GM23248 (cell line): ENCODE measurements around the gene TTLL4. TPM values are rescaled to one million over a fixed set of nuclear protein-coding genes. Genes with fewer than 3 reads are reported as not detected.

ENCODE experiments used
- DNase-seq: peaks from one replicate; pipeline ENCODE4 v3.0.0-alpha.2; 2015
- H2AFZ ChIP-seq: fragments of 200-600 bp; sonication (generic); 2 replicates; pipeline ENCODE4 v1.6.1; 2016; ENCODE audit warnings: antibody characterized with exemption
- H3F3A ChIP-seq: fragments of 200-600 bp; sonication (generic); 2 replicates; pipeline ENCODE4 v1.6.1; 2016; ENCODE audit warnings: mild to moderate bottlenecking, antibody characterized with exemption, mixed run types; ENCODE audit not compliant: insufficient read depth
- H3K27ac ChIP-seq: fragments of 200-600 bp; sonication (generic); 2 replicates; pipeline ENCODE4 v1.5.1; 2016; ENCODE audit warnings: mild to moderate bottlenecking
- H3K27me3 ChIP-seq: fragments of 200-600 bp; sonication (generic); replicated peaks from 2 replicates; pipeline ENCODE4 v1.6.1; 2016; ENCODE audit warnings: mild to moderate bottlenecking; ENCODE audit not compliant: insufficient read depth
- H3K36me3 ChIP-seq: fragments of 200-600 bp; sonication (generic); 2 replicates; pipeline ENCODE4 v1.6.1; 2016; ENCODE audit warnings: low read depth, mild to moderate bottlenecking
- H3K4me1 ChIP-seq: fragments of 200-600 bp; sonication (generic); 2 replicates; pipeline ENCODE4 v1.6.1; 2016; ENCODE audit warnings: mild to moderate bottlenecking; ENCODE audit not compliant: insufficient read depth
- H3K4me2 ChIP-seq: fragments of 200-600 bp; sonication (generic); one replicate; pipeline ENCODE4 v1.6.1; 2016; ENCODE audit warnings: mild to moderate bottlenecking; ENCODE audit not compliant: unreplicated experiment
- H3K4me3 ChIP-seq: fragments of 200-600 bp; sonication (generic); 2 replicates; pipeline ENCODE4 v1.5.1; 2016; ENCODE audit warnings: mild to moderate bottlenecking
- H3K79me2 ChIP-seq: fragments of 200-600 bp; sonication (generic); 2 replicates; pipeline ENCODE4 v1.6.1; 2016; ENCODE audit warnings: mild to moderate bottlenecking; ENCODE audit not compliant: insufficient read depth
- H3K9ac ChIP-seq: fragments of 200-600 bp; sonication (generic); 2 replicates; pipeline ENCODE4 v1.6.1; 2016; ENCODE audit warnings: mild to moderate bottlenecking
- H3K9me2 ChIP-seq: fragments of 200-600 bp; sonication (generic); 2 replicates; pipeline ENCODE4 v1.6.1; 2016; ENCODE audit warnings: mixed run types, mild to moderate bottlenecking, moderate library complexity; ENCODE audit not compliant: insufficient read depth
- H3K9me3 ChIP-seq: fragments of 200-600 bp; sonication (generic); one replicate; pipeline ENCODE4 v1.6.1; 2017; ENCODE audit warnings: low read depth
- H4K20me1 ChIP-seq: fragments of 200-600 bp; sonication (generic); 2 replicates; pipeline ENCODE4 v1.6.0; 2016; ENCODE audit not compliant: insufficient read depth
- EZH2 ChIP-seq: fragments of 200-600 bp; sonication (generic); IDR thresholded peaks from 2 replicates; pipeline ENCODE4 v1.6.1; 2018; ENCODE audit warnings: antibody characterized with exemption, mild to moderate bottlenecking; ENCODE audit not compliant: insufficient read depth, poor library complexity, severe bottlenecking
- EZH2phosphoT487 ChIP-seq: fragments of 200-600 bp; sonication (generic); IDR thresholded peaks from 2 replicates; pipeline ENCODE4 v1.6.1; 2018; ENCODE audit warnings: antibody characterized with exemption, moderate library complexity, mild to moderate bottlenecking, low read depth; ENCODE audit not compliant: insufficient read depth
- WGBS, 2 experiments: methylation state at CpG; one replicate each; pipeline ENCODE4 v1.1.6; 2015 to 2017; ENCODE audit warnings: low lambda C conversion rate in 2 of 2, low coverage in 1 of 2; ENCODE audit errors: missing lambda C conversion rate in 2 of 2; 5-methylcytosine and 5-hydroxymethylcytosine counted together
- in situ Hi-C: fragments of 300-500 bp; cut with MboI; formaldehyde crosslinking; loops from 2 replicates; pipeline ENCODE4 v1.15.0; 2020
- polyA plus RNA-seq: library from polyadenylated mRNA; unstranded; fragments of >200 nt; fragmentation: Nextera tagmentation; extraction: Ambion mirVana; gene quantifications from 2 replicates; pipeline ENCODE4 v1.2.1, GENCODE V29; 2016
- total RNA-seq: library from RNA; depleted of rRNA; stranded (reverse); fragments of >200 nt; shearing (Covaris generic); gene quantifications from 2 replicates; pipeline ENCODE4 v1.2.3, GENCODE V29; 2014

TTLL4 gene
- total and polyA plus RNA-seq, 2 experiments from 2014 or later, result 5.5 to 7.7 TPM

DNA sequence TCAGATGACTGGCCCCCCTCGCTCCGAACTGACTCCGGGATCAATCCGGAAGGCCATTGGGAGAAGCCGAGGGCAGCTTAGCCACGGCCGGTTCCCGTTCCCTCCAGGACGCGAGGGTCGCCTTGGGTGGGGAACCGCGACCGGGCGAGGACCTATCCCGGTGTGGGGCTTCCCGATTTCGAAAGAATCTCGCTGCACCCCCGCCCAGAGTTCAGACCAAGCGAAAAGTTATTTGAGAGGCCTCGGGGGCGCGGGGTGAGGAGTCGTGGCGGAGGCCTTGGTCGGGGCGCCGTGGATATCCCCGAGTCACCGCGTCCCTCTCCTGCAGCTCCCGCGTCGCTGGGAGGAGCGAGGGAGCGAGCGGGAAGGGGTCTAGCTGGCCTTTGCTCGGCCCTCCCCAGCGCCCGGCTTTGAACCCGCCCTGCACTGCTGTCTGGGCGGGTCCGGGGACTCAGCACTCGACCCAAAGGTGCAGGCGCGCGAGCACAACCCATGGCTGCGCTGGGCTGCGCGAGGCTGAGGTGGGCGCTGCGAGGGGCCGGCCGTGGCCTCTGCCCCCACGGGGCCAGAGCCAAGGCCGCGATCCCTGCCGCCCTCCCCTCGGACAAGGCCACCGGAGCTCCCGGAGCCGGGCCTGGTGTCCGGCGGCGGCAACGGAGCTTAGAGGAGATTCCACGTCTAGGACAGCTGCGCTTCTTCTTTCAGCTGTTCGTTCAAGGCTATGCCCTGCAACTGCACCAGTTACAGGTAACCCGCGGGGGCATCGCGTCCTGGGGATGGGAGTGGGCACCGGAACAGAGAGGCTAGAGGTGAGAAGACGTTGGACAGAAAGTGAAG is 71.3 kb downstream of the TTLL4 start, which contains the start of gene CYP27A1:
Gene CYP27A1, plus strand, starts transcription at position 457 of the 837 bp plus-strand sequence. Its CDS starts 36 bp downstream, at position 493.
- Histone ChIP-seq H3K36me3 (no peaks in the 10 kb centered on the region), H3F3A (no peaks in the 10 kb centered on the region), H3K4me3 (peak within 1 kb of the TSS; percentile 76), H3K9me2 (no peaks in the 10 kb centered on the region), H3K4me1 (no peaks in the 10 kb centered on the region), H3K27me3 (no peaks in the 10 kb centered on the region), H3K9me3 (peaks cover 4% of the 10 kb centered on the region), H4K20me1 (no peaks in the 10 kb centered on the region), H3K4me2 (peak within 1 kb of the TSS; percentile 90), H3K79me2 (no peaks in the 10 kb centered on the region), H2AFZ (peak within 1 kb of the TSS; percentile 92), H3K27ac (no peak within 1 kb of the TSS), H3K9ac (peak within 1 kb of the TSS; percentile 85)
- WGBS, 2 experiments, result 2 to 3% methylated on average over 69 to 74 of the region's 76 CpGs
- peak; percentile 62 for DNase-seq
- TF ChIP-seq EZH2phosphoT487, result no peak
- TF ChIP-seq EZH2, result no peak
- in situ Hi-C loops, result no loop called here

DNA sequence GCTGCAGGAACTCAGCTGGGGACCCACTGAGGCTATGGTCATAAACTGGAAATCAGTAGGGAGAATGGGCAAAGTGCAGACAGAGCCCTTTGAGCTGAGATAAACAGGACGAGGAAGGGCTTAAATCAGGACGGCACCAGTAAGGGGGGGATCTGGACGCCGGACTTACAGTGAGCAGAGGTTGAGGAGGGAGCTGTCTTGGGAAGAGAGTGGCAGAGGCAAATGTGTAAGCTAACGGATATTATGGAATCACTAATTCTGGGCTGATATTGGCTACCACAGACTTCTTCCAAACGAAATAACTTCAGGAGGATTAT is 71.9 kb downstream of the TTLL4 start:
- Histone ChIP-seq H3K4me2 (peak overlapping the region; percentile 90), H3K9ac (peak overlapping the region; percentile 85), H3K9me3 (no peaks in the 10 kb centered on the region), H3K9me2 (no peaks in the 10 kb centered on the region), H3K4me1 (no peaks in the 10 kb centered on the region), H3K36me3 (no peaks in the 10 kb centered on the region), H3K4me3 (peak overlapping the region; percentile 76), H3K27ac (no peak overlapping the region), H4K20me1 (no peaks in the 10 kb centered on the region), H3F3A (no peaks in the 10 kb centered on the region), H3K79me2 (no peaks in the 10 kb centered on the region), H3K27me3 (no peaks in the 10 kb centered on the region), H2AFZ (peak overlapping the region; percentile 92)
- DNase-seq, result no peak
- 21% methylated on average over 6 of the region's 6 CpGs for WGBS, 2 experiments
- in situ Hi-C loops, result no loop called here
- TF ChIP-seq EZH2phosphoT487 (no peak), EZH2 (no peak)

DNA sequence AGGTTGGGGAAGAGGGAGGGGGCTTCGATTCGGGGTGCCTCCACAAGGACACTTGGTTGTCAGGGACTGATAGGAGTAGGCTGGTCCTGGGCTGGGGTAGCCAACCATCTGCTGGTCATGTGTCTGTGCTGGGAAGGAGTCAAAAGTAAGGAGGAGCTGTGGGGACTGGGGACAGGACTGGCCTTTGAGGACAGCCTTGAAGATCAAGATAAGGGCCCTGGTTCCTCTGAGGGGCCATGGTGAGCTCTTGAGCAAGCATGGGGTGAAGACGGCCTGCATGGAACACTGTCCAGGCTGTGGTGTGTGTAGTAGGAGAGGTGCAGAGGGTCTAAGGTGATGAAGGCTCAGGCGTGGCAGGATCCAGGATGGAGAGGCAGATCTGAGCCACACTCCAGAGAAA is 73.1 kb downstream of the TTLL4 start:
- in situ Hi-C loops, result no loop called here
- H3K4me2 ChIP-seq, result no peak overlapping the region
- WGBS, 2 experiments, result 98 to 99% methylated on average over 4 of the region's 4 CpGs
- H3K4me3 ChIP-seq, result no peak overlapping the region
- TF ChIP-seq EZH2, result no peak
- TF ChIP-seq EZH2phosphoT487, result no peak
- no peaks in the 10 kb centered on the region for H3K36me3 ChIP-seq
- no peaks in the 10 kb centered on the region for H3K79me2 ChIP-seq
- H3K9me2 ChIP-seq, result no peaks in the 10 kb centered on the region
- no peaks in the 10 kb centered on the region for H3K9me3 ChIP-seq
- H3F3A ChIP-seq, result no peaks in the 10 kb centered on the region
- no peaks in the 10 kb centered on the region for H3K4me1 ChIP-seq
- H4K20me1 ChIP-seq, result no peaks in the 10 kb centered on the region
- no peak overlapping the region for H3K27ac ChIP-seq
- no peak overlapping the region for H3K9ac ChIP-seq
- DNase-seq, result no peak
- H3K27me3 ChIP-seq, result no peaks in the 10 kb centered on the region
- no peak overlapping the region for H2AFZ ChIP-seq

DNA sequence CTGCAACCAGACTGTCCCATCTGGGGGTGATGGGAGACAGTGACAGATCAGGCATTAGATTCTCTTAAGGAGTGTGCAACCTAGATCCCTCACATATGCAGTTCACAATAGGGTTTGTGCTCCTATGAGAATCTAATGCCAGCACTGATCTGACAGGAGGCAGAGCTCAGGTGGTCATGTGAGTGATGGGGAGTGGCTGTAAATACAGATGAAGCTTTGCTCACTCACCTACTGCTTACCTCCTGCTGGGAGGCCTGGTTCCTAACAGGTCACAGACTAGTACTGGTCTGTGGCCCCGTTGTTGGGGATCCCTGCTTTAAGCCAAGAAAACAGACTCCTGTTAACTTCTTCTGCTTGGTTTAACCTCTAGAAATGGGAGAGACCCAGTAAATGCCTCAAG is 74.5 kb downstream of the TTLL4 start:
- H3K9ac ChIP-seq, result no peak overlapping the region
- H3K4me1 ChIP-seq, result no peaks in the 10 kb centered on the region
- no peak overlapping the region for H3K4me2 ChIP-seq
- TF ChIP-seq EZH2phosphoT487, result no peak
- DNase-seq, result no peak
- H3K36me3 ChIP-seq, result no peaks in the 10 kb centered on the region
- H3K27me3 ChIP-seq, result no peaks in the 10 kb centered on the region
- H3K9me2 ChIP-seq, result no peaks in the 10 kb centered on the region
- in situ Hi-C loops, result no loop called here
- no peaks in the 10 kb centered on the region for H3F3A ChIP-seq
- H4K20me1 ChIP-seq, result no peaks in the 10 kb centered on the region
- H2AFZ ChIP-seq, result no peak overlapping the region
- H3K27ac ChIP-seq, result no peak overlapping the region
- H3K79me2 ChIP-seq, result no peaks in the 10 kb centered on the region
- no peak overlapping the region for H3K4me3 ChIP-seq
- no peaks in the 10 kb centered on the region for H3K9me3 ChIP-seq
- WGBS, 2 experiments, result 56 to 72% methylated on average over 1 of the region's 1 CpG

DNA sequence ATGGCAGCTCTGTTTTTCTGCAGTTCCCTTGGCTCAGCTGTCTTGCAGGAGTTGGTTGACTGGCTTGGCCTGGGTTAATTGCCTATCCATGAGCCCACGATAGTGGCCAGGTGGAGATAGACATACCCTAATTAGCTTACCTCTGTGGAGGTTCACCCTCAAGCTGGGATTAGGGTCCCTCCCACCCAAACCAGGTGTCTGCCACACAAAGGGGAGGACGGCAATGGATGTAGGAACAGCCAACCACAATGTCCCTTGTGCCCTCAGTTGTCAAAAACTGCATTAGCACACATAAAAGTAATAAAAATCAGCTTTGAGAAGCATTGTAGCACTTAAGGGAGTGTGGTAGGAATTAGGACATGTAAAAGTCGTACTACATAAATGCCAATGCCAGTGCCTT is 75.5 kb downstream of the TTLL4 start:
- Histone ChIP-seq H3K9me2 (no peaks in the 10 kb centered on the region), H3K27ac (no peak overlapping the region), H4K20me1 (no peaks in the 10 kb centered on the region), H3K4me3 (no peak overlapping the region), H3K9ac (no peak overlapping the region), H3F3A (no peaks in the 10 kb centered on the region), H3K36me3 (no peaks in the 10 kb centered on the region), H3K9me3 (no peaks in the 10 kb centered on the region), H3K4me2 (no peak overlapping the region), H3K4me1 (no peaks in the 10 kb centered on the region), H3K79me2 (no peaks in the 10 kb centered on the region), H3K27me3 (no peaks in the 10 kb centered on the region), H2AFZ (no peak overlapping the region)
- TF ChIP-seq EZH2, result no peak
- TF ChIP-seq EZH2phosphoT487, result no peak
- 73 to 79% methylated on average over 3 of the region's 3 CpGs for WGBS, 2 experiments
- in situ Hi-C loops, result no loop called here
- DNase-seq, result no peak
